WTC11 (cell line): ENCODE results near the gene LGALS12. TPM values are rescaled to one million over a fixed set of nuclear protein-coding genes. Genes with fewer than 3 reads are reported as not detected.

Experiments
- ATAC-seq: fragments of 200-7000 bp; cut with Tn5 transposase; 2 replicates; pipeline ENCODE4 v1.10.0; 2021; ENCODE audit warnings: mild to moderate bottlenecking, moderate library complexity
- CTCF ChIA-PET: fragments of 300-600 bp; sonication (Branson Sonifier 250); formaldehyde crosslinking; loops from one replicate; lab custom pipeline; 2021; ENCODE audit warnings: antibody characterized with exemption; lab: Charles Lee
- POLR2A ChIA-PET: fragments of 350-600 bp; sonication (Branson Sonifier 250); formaldehyde crosslinking; loops from one replicate; lab custom pipeline; 2021; ENCODE audit warnings: antibody characterized with exemption; lab: Charles Lee
- DNase-seq: peaks from one replicate; pipeline ENCODE4 v3.0.0; 2021; ENCODE audit warnings: low spot score
- H3K27ac Mint-ChIP-seq: 2 replicates; pipeline ENCODE4 v1.8.0; 2021; ENCODE audit warnings: mixed read lengths
- H3K27me3 Mint-ChIP-seq: 2 replicates; pipeline ENCODE4 v1.8.0; 2021; ENCODE audit warnings: low read depth, mild to moderate bottlenecking, moderate library complexity, mixed read lengths
- H3K36me3 Mint-ChIP-seq: 2 replicates; pipeline ENCODE4 v1.8.0; 2021; ENCODE audit warnings: mixed read lengths
- H3K4me1 Mint-ChIP-seq: 2 replicates; pipeline ENCODE4 v1.8.0; 2022; ENCODE audit warnings: mixed read lengths
- H3K4me3 Mint-ChIP-seq: 2 replicates; pipeline ENCODE4 v1.8.0; 2021; ENCODE audit warnings: mild to moderate bottlenecking, moderate library complexity, mixed read lengths
- H3K9me3 Mint-ChIP-seq: 2 replicates; pipeline ENCODE4 v1.8.0; 2021; ENCODE audit warnings: mixed read lengths
- CREB1 ChIP-seq: sonication (generic); formaldehyde crosslinking; IDR thresholded peaks from 2 replicates; pipeline ENCODE4 v1.8.0; 2023; ENCODE audit warnings: mild to moderate bottlenecking, missing genetic modification reagents
- GRHL2 ChIP-seq: fragments of 250-450 bp; sonication (Bioruptor Pico); IDR thresholded peaks from 2 replicates; pipeline ENCODE4 v1.8.0; 2022; ENCODE audit warnings: mild to moderate bottlenecking, moderate library complexity; ENCODE audit not compliant: insufficient replicate concordance, severe bottlenecking
- IRF2 ChIP-seq: sonication (generic); formaldehyde crosslinking; IDR thresholded peaks from 2 replicates; pipeline ENCODE4 v1.8.0; 2022; ENCODE audit warnings: low read depth, missing genetic modification reagents, borderline replicate concordance
- JAZF1 ChIP-seq: fragments of 250-450 bp; sonication (Bioruptor Pico); IDR thresholded peaks from 2 replicates; pipeline ENCODE4 v1.9.0; 2021; ENCODE audit warnings: moderate library complexity, mild to moderate bottlenecking, inconsistent platforms
- NFYB ChIP-seq: sonication (generic); formaldehyde crosslinking; conservative IDR thresholded peaks from 2 replicates; pipeline ENCODE4 v1.8.0; 2022; ENCODE audit warnings: low read depth, missing genetic modification reagents
- PRDM15 ChIP-seq: sonication (generic); formaldehyde crosslinking; IDR thresholded peaks from 2 replicates; pipeline ENCODE4 v1.8.0; 2022; ENCODE audit warnings: missing genetic modification reagents
- RORB ChIP-seq: fragments of 250-450 bp; sonication (Bioruptor Pico); IDR thresholded peaks from 2 replicates; pipeline ENCODE4 v1.9.0; 2021; ENCODE audit warnings: mild to moderate bottlenecking
- SMAD3 ChIP-seq: sonication (generic); formaldehyde crosslinking; IDR thresholded peaks from 2 replicates; pipeline ENCODE4 v1.8.0; 2022; ENCODE audit warnings: missing genetic modification reagents, mild to moderate bottlenecking, borderline replicate concordance
- TEAD1 ChIP-seq: sonication (generic); formaldehyde crosslinking; IDR thresholded peaks from 2 replicates; pipeline ENCODE4 v1.8.0; 2022; ENCODE audit warnings: mild to moderate bottlenecking, missing genetic modification reagents
- TP53 ChIP-seq: sonication (generic); formaldehyde crosslinking; IDR thresholded peaks from 2 replicates; pipeline ENCODE4 v1.8.1; 2023; ENCODE audit warnings: mild to moderate bottlenecking, missing genetic modification reagents
- USF1 ChIP-seq: sonication (generic); formaldehyde crosslinking; IDR thresholded peaks from 2 replicates; pipeline ENCODE4 v1.8.0; 2022; ENCODE audit warnings: mild to moderate bottlenecking, missing genetic modification reagents
- ZNF219 ChIP-seq: sonication (generic); formaldehyde crosslinking; IDR thresholded peaks from 2 replicates; pipeline ENCODE4 v1.8.0; 2023; ENCODE audit warnings: missing genetic modification reagents, mild to moderate bottlenecking, borderline replicate concordance
- ZNF281 ChIP-seq: sonication (generic); formaldehyde crosslinking; IDR thresholded peaks from 2 replicates; pipeline ENCODE4 v1.8.0; 2023; ENCODE audit warnings: mild to moderate bottlenecking, missing genetic modification reagents
- ZNF423 ChIP-seq: fragments of 250-450 bp; sonication (Bioruptor Pico); IDR thresholded peaks from 2 replicates; pipeline ENCODE4 v2.1.2; 2022; ENCODE audit warnings: mild to moderate bottlenecking, moderate library complexity
- total RNA-seq: library from RNA; stranded (reverse); gene quantifications from 3 replicates; pipeline ENCODE4 v1.2.3, GENCODE V29; 2021
- TF ChIP-seq, protein P1 (sequence below): sonication (generic); formaldehyde crosslinking; IDR thresholded peaks from 2 replicates; pipeline ENCODE4 v1.8.1; 2023; ENCODE audit warnings: mild to moderate bottlenecking, moderate library complexity, missing genetic modification reagents
- TF ChIP-seq, protein P2 (sequence below): sonication (generic); formaldehyde crosslinking; IDR thresholded peaks from 2 replicates; pipeline ENCODE4 v1.8.1; 2022; ENCODE audit warnings: mild to moderate bottlenecking, missing genetic modification reagents, moderate library complexity, borderline replicate concordance
- TF ChIP-seq, protein P3 (sequence below): fragments of 250-450 bp; sonication (Bioruptor Pico); IDR thresholded peaks from 2 replicates; pipeline ENCODE4 v1.9.0; 2021; ENCODE audit warnings: mild to moderate bottlenecking, borderline replicate concordance

LGALS12 gene
- total RNA-seq, 1 experiment from 2014 or later, result 1.4 TPM

DNA sequence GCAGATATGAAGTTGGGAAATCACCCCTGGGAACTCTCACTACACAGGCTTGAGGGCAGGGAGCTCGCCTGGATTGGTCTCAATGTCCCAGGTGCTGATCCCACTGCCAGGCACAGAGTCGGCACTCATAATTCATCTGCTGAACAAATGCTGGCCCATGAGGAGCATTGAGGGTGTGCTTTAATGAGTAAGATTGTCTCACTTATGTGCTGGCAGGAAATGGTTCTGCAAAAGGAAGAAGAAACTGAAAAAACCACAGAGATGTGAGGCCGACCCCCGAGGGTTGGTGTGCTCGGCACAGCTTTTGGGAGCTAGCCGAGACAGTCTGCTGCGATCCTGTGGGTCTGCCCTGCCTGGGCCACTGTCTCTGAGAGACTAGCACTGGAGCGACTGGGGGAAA, 47.9 kb downstream of the LGALS12 start:
- POLR2A ChIA-PET, result no interaction called here
- Mint-ChIP-seq H3K4me3 (no peak overlapping the region), H3K27me3 (peaks cover 11% of the 10 kb centered on the region; the same call in 1 of the 2 replicates)
- TF ChIP-seq SMAD3 (CRISPR knock-in tag), result no peak
- TF ChIP-seq, all 79 proteins: peak for 0
- no peak for DNase-seq
- H3K36me3 Mint-ChIP-seq, result peaks cover 5% of the 10 kb centered on the region
- CTCF ChIA-PET, result interaction anchor here (0.6 to 1.3 kb wide), 2 partner anchors 46 to 82 kb away, joined by 3 to 4 read pairs; no protein-coding TSS in a partner anchor
- peaks cover 10% of the 10 kb centered on the region for H3K9me3 Mint-ChIP-seq
- ATAC-seq, result no peak
- H3K27ac Mint-ChIP-seq, result peak overlapping the region; percentile 62; the same call in 1 of the 2 replicates
- peaks cover 36% of the 10 kb centered on the region for H3K4me1 Mint-ChIP-seq

DNA sequence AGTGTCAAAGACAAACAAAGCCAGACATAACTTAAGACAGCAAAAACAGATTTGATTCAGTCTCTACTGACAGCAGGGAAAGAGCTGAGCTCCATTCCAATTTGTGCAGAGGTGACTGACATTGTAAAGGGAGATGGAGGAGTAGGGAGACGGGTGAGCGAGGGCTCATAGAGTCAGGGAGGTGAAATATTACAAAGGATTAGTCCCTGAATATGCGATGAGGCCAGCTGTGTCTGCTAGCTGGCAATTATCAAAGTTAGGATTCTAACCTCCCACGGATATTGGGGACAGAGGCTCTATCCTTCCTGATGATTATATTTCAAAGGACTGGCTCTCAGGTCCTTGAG, 49.0 kb downstream of the LGALS12 start:
- no peak for ATAC-seq
- CTCF ChIA-PET, result no interaction called here
- no peak overlapping the region for H3K4me3 Mint-ChIP-seq

More for the DNA sequence above, 49.0 kb downstream of the LGALS12 start:
- Mint-ChIP-seq H3K27ac (no peak overlapping the region), H3K4me1 (peaks cover 38% of the 10 kb centered on the region), H3K9me3 (peaks cover 5% of the 10 kb centered on the region; the same call in 1 of the 2 replicates)
- no peak for DNase-seq
- TF ChIP-seq PRDM15 (CRISPR knock-in tag) (no peak), ZNF423 (no peak), ZNF219 (CRISPR knock-in tag) (no peak), TEAD1 (CRISPR knock-in tag) (no peak), USF1 (CRISPR knock-in tag) (no peak), IRF2 (no peak), RORB (CRISPR knock-in tag) (no peak), TP53 (no peak), NFYB (CRISPR knock-in tag) (no peak), ZNF281 (no peak), GRHL2 (CRISPR knock-in tag) (no peak), CREB1 (CRISPR knock-in tag) (no peak), JAZF1 (CRISPR knock-in tag) (no peak)
- TF ChIP-seq, protein P1, sequence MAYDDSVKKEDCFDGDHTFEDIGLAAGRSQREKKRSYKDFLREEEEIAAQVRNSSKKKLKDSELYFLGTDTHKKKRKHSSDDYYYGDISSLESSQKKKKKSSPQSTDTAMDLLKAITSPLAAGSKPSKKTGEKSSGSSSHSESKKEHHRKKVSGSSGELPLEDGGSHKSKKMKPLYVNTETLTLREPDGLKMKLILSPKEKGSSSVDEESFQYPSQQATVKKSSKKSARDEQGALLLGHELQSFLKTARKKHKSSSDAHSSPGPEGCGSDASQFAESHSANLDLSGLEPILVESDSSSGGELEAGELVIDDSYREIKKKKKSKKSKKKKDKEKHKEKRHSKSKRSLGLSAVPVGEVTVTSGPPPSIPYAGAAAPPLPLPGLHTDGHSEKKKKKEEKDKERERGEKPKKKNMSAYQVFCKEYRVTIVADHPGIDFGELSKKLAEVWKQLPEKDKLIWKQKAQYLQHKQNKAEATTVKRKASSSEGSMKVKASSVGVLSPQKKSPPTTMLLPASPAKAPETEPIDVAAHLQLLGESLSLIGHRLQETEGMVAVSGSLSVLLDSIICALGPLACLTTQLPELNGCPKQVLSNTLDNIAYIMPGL (CRISPR knock-in tag), result no peak
- TF ChIP-seq, protein P2, sequence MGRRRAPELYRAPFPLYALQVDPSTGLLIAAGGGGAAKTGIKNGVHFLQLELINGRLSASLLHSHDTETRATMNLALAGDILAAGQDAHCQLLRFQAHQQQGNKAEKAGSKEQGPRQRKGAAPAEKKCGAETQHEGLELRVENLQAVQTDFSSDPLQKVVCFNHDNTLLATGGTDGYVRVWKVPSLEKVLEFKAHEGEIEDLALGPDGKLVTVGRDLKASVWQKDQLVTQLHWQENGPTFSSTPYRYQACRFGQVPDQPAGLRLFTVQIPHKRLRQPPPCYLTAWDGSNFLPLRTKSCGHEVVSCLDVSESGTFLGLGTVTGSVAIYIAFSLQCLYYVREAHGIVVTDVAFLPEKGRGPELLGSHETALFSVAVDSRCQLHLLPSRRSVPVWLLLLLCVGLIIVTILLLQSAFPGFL (CRISPR knock-in tag), result no peak
- TF ChIP-seq, protein P3, sequence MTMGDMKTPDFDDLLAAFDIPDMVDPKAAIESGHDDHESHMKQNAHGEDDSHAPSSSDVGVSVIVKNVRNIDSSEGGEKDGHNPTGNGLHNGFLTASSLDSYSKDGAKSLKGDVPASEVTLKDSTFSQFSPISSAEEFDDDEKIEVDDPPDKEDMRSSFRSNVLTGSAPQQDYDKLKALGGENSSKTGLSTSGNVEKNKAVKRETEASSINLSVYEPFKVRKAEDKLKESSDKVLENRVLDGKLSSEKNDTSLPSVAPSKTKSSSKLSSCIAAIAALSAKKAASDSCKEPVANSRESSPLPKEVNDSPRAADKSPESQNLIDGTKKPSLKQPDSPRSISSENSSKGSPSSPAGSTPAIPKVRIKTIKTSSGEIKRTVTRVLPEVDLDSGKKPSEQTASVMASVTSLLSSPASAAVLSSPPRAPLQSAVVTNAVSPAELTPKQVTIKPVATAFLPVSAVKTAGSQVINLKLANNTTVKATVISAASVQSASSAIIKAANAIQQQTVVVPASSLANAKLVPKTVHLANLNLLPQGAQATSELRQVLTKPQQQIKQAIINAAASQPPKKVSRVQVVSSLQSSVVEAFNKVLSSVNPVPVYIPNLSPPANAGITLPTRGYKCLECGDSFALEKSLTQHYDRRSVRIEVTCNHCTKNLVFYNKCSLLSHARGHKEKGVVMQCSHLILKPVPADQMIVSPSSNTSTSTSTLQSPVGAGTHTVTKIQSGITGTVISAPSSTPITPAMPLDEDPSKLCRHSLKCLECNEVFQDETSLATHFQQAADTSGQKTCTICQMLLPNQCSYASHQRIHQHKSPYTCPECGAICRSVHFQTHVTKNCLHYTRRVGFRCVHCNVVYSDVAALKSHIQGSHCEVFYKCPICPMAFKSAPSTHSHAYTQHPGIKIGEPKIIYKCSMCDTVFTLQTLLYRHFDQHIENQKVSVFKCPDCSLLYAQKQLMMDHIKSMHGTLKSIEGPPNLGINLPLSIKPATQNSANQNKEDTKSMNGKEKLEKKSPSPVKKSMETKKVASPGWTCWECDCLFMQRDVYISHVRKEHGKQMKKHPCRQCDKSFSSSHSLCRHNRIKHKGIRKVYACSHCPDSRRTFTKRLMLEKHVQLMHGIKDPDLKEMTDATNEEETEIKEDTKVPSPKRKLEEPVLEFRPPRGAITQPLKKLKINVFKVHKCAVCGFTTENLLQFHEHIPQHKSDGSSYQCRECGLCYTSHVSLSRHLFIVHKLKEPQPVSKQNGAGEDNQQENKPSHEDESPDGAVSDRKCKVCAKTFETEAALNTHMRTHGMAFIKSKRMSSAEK (CRISPR knock-in tag), result no peak
- TF ChIP-seq, all 79 proteins: peak for 0
- Mint-ChIP-seq H3K27me3 (peaks cover 6% of the 10 kb centered on the region; the same call in 1 of the 2 replicates), H3K36me3 (no peaks in the 10 kb centered on the region)
- POLR2A ChIA-PET, result no interaction called here
